ENCODE data around the gene RASA3. TPM values are rescaled to one million over a fixed set of nuclear protein-coding genes. Genes with fewer than 3 reads are reported as not detected.

Gene RASA3
- total RNA-seq, 1 donor from 2014 or later, result 17.3 TPM

GRCh38 chr13:114063545-114064449, 68.6 kb downstream of the RASA3 start:
- intact Hi-C loops (cut with DNase I), result no loop called here
- Histone ChIP-seq H3K4me3 (peak overlapping the region; percentile 43), H3K9me3 (no peaks in the 10 kb centered on the region), H3K27ac (peak overlapping the region; percentile 92), H3K4me1 (peaks cover 56% of the 10 kb centered on the region), H3K27me3 (no peaks in the 10 kb centered on the region), H3K36me3 (no peaks in the 10 kb centered on the region)
- peak; percentile 86 for DNase-seq
- peak; percentile 55 for ATAC-seq
- no peak for TF ChIP-seq CTCF (IDR thresholded peaks at IDR 0.05)

GRCh38 chr13:114062754-114063153, 69.7 kb downstream of the RASA3 start:
- ATAC-seq, result no peak
- Histone ChIP-seq H3K27me3 (no peaks in the 10 kb centered on the region), H3K4me3 (no peak overlapping the region), H3K27ac (peak overlapping the region; percentile 92), H3K4me1 (peaks cover 55% of the 10 kb centered on the region), H3K9me3 (no peaks in the 10 kb centered on the region), H3K36me3 (no peaks in the 10 kb centered on the region)
- intact Hi-C loops (cut with DNase I), result no loop called here
- TF ChIP-seq CTCF (IDR thresholded peaks at IDR 0.05), result no peak
- DNase-seq, result no peak

GRCh38 chr13:114062341-114062740, 70.1 kb downstream of the RASA3 start:
- Histone ChIP-seq H3K9me3 (no peaks in the 10 kb centered on the region), H3K4me3 (no peak overlapping the region), H3K36me3 (no peaks in the 10 kb centered on the region), H3K4me1 (peaks cover 56% of the 10 kb centered on the region), H3K27me3 (no peaks in the 10 kb centered on the region), H3K27ac (no peak overlapping the region)
- intact Hi-C loops (cut with DNase I), result no loop called here
- no peak for TF ChIP-seq CTCF (IDR thresholded peaks at IDR 0.05)
- ATAC-seq (no peak), DNase-seq (no peak)

GRCh38 chr13:114061744-114062143, 70.7 kb downstream of the RASA3 start:
- Histone ChIP-seq H3K27ac (no peak overlapping the region), H3K4me3 (no peak overlapping the region), H3K36me3 (no peaks in the 10 kb centered on the region), H3K27me3 (no peaks in the 10 kb centered on the region), H3K9me3 (no peaks in the 10 kb centered on the region), H3K4me1 (peaks cover 54% of the 10 kb centered on the region)
- no peak for ATAC-seq
- intact Hi-C loops (cut with DNase I), result no loop called here
- no peak for DNase-seq
- no peak for TF ChIP-seq CTCF (IDR thresholded peaks at IDR 0.05)

GRCh38 chr13:114061047-114061446, 71.4 kb downstream of the RASA3 start:
- Histone ChIP-seq H3K36me3 (no peaks in the 10 kb centered on the region), H3K4me3 (no peak overlapping the region), H3K27ac (no peak overlapping the region), H3K4me1 (peaks cover 47% of the 10 kb centered on the region), H3K27me3 (no peaks in the 10 kb centered on the region), H3K9me3 (no peaks in the 10 kb centered on the region)
- ATAC-seq (no peak), DNase-seq (no peak)
- intact Hi-C loops (cut with DNase I), result no loop called here
- no peak for TF ChIP-seq CTCF (IDR thresholded peaks at IDR 0.05)

Data from upper lobe of right lung (tissue), 1 donor.